Kidney tubule cell (primary cell): ENCODE results near the gene ARAP1.

Source experiments
- DNase-seq: peaks from one replicate; pipeline ENCODE4 v3.0.0-alpha.2; 2018; ENCODE audit warnings: low spot score

ARAP1 gene

DNA sequence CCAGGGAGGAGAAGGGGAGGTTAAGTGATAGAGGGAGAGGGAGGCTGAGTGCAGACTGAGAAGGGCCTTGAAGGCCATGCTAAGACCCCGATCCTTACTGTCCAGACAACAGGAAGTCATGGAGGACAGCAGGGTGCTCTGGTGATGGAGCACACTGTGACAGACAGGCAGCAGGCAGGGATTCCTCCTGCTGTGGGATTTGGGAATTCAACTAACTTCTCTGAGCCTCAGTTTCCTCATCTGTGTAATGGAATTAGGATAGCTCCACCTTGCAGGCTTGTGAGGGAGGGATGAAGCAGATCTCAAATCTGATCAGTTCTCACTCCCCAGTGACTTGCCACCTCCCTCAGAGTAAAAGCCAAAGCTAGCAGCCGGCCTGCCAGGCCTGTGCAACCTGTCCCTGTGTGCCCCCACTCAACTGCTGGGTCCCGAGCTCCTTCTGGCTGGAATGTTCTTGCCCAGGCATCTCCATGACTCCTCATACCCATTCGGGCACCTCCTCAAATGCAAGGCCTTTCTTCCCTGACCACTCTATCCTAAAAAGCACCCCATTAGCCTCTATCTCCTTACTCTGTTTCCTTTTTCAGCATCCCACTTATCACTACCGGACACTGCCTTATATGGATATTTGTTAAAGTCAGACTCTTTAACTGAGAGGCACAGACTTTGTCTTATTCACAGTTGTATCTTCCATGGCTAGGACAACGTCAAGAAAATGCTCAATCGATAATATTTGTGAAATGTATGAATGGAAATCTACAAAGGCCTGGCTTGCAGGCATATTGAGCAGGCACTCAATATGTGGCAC is 9.5 kb downstream of the ARAP1 start:
- no peak for DNase-seq

DNA sequence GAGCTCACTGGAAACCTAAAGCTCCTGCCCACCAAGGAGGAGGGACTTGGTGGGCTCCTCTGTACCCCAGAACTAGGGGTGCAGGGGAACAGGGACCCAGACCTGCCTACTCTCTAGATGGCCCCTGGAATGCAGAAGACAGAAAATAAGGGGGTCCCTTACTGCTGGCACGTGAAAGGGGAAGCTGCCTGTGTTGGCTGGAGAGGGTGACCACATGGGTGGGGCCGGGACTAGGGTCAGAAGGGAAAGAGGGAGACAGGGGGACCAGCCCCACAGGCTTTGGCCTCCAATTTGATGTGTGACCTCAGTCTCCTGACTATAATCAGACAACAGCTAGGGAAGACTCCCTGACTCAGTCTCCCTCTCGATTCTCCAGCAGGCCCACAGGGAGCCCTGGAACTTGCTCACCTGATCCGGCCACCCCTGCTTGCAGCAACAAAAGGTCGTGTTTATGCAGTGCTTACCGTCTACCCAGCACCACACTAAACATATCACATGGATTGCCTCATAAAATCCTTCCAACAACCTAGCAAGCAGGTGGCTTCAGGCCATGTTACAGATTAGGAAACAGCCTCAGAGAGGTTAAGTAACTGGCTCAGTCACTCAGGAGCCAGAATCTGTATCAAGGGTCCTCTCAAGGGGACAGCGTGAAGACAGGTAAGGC is 10.2 kb downstream of the ARAP1 start:
- DNase-seq, result no peak

DNA sequence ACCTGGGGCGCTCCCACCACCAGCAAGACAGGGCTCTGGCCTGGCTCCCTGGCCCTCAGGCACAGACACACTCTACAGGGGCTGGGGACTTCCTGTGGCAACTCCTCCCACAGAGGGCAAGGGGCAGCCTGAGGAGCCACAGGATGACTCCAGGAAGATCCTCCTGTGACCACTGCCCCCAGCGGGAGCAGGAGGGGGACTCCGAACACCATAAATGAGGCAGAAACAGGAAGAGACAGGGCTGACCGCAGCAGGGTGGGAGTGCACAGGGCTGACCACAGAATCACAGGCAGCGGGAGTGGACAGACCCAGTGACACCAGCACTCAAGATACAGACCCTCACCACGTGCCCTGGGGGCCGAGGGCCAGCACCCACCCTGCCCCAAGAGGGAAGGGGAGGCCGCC is 10.8 kb downstream of the ARAP1 start:
- peak; percentile 44 for DNase-seq

DNA sequence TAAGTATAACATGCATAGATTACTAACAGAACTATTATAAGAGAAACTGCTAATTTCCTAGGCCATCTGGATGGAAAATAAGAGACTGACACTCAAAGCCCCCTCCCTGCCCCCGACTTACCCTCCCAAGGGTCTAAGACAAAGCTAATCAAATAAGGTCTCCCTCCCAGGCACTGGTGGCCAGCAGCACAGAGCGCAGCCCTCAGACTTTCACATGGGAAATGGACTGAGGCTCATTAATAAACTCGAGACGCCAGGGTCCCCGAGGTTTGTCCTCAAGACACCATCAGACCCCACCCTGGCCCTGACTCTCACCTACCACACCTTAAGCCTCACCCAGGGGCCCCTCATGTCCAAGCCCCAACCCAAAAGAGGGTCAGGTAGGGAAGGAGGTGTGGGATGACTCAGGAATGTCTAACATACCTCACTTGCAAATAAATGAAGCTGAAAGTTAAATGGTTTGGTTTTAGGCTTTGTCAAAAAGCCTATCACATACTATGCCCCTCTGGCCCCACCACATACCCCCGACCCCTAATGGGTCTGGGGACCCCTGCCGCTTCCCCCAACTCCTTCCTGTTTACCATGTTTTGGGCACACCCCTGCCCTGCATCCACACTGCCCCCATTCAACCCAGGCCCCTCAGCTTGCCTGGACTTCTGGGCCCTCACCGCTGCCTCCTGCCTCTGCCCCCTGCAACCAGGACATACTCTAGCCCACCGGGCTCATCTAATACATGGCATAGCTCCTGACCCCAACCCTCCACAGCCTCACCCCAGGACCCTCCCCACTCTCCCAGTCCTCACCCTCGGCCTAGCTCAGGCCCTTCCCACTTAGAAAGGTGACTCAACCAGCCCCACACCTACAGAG is 11.4 kb downstream of the ARAP1 start:
- no peak for DNase-seq

DNA sequence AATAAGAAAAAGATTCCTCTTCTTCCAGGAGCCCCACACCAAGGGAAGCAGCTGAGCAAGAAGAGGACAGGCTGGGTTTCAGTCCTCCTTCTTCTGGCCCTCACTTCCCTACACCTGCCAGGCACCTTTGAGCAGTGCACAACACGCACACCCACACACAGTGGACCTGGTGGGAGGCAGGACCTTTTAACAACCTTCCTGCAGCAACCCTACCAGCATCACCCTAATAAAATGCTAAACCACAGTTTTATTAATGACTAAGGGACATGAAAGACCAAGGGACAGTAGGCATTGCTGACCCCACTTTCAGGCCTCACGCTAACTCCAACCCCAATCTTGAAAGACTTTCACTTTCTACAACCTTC is 12.2 kb downstream of the ARAP1 start:
- DNase-seq, result no peak

DNA sequence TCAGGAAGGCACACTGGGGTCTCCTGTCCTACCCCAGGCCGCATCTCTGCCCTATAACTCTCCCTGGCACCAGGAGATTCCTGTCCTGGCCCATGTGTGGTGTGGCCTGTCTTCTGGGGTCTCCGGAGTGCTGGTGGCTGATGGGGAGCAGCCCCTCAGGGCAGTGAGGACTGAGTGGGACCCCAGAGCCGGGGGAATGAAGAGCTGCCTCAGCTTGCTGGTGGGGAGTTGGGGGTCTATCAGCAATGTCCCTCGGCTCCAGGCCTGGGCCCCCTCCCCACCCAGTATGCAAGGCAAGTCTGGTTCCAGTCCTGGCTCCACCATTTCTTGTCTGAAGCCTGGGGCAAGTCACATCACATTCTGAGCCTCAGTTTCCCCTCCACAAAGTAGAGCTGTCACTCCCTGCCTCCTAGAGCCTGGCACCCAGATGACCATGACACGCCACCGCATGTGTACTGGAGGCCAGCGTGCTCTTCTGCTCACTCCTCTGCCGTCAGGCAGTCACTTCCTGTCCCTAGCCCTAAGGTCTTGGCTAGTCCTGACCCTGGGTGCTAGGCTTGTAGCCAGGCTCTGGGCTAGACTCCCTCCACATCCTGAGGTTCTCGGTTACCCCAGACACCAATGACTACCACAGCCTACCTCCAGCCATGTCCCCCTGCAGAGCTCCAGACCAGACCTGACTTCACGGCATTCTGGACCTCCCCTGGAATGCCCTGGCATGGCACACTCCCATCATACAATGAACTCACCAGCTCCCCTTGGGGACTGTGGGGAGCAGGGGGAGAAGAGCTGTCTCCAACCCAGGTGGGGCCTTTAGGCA is 12.8 kb downstream of the ARAP1 start:
- DNase-seq, result no peak

DNA sequence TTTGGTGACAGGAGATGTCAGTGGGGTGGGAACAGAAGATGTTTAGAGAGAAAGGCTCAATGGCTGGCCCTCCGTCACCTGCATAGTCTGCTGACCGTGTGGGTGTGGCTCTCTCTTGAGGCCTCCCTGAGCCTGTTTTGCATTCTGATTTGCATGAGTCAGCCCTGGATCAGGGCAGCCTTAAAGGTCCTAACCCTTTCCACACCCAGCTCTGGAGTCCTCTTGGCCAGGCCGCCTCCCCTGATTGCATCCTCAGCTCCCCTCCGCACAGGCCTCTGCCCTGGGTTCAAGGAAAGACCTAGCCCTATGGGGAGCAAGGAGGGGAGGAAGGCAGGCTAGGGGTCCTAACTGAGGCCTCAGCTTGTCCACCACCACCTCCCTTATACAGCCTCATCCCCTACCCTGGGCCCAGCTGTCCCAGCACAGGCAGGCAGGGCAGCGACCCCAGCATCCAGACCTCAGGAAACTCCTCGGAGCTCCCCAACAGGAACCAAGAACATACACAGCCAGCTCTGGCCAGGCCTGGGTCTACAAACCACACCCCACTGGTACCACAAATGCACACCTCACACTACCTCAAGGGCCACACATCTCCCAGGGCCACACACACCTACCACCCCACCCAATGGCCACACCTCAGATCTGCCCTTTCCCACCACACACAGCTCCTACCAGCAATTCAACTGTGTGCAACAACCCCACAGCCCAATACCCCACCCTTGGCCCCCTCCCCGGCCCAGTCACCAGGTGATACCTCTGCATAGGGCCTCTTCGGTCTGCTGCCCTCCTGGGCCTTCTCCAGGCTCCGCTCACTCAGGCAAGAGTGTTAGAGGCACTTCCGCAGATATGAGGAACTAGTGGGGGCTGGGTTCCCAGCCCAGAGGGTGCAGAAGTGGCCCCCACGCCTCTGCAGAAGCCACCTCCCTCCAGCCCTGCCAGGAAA is 13.7 kb downstream of the ARAP1 start:
- peak; percentile 40 for DNase-seq

DNA sequence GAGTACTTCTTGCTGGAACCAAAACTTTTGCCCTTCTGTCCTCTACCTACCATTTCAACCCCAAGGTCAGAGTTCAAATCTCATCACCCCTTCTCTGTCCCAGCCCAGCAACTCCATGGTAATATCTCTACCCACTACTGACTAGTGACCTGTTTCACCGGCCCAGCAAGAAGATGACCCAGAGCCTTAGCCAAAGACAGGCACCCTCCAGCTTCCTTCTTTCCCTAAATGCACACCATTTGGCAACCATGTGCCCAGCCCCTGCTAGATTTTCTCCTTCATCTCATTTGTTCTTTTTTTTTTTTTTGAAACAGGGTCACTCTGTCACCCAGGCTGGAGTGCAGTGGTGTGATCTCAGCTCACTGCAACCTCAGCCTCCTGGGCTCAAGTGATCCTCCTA is 14.9 kb downstream of the ARAP1 start:
- no peak for DNase-seq

DNA sequence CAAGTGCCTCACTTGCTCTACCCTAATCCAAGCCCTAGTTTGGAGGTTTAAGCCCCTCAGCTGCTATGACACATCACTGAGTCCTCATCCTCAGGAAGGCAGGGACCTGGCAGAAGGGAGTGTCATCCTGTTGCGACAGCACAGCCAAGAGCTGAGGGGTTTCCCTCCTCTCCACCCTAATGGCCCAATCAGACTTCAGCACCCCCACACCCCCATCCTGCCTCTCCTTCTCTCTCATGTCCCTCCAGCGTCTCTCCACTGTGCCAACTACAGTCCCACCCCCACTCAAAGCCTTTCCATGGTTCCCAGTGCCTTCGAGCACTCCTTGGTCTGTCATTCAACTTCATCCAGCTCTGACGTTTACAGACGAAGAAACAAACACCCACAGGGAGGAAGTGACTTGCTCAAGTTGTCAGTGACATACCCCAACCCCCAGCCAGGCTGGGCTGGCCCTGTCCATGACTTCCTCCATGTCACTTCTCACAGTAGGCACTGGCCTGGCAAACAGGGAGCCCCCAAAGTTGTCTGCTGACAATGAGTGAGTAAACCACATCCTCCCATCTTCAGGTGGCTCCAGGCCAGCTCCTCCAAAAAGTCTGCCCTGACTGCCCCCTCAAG is 15.6 kb downstream of the ARAP1 start:
- DNase-seq, result peak; percentile 64

DNA sequence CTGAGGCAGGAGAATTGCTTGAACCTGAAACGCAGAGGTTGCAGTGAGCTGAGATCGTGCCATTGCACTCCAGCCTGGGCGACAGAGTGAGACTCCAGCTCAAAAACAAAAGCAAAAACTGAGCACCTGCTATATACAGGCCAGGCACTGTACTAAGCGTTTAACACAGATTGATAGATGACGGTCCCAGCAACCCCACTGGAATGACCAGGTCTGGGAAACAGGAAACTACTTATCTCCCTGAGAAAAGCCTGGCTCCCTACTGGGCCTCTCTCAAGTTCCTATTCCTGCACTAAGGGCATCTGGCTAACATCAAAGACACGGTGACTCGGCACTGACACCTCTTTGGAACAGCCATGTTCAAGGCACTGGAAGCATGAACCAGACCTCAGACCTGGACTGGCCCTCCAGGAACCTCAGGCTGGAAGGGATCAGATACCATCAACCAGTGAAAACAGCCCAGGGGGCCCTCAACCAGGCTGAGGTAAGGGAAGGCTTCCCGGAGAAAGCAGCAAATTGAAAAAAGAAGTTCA is 16.6 kb downstream of the ARAP1 start:
- DNase-seq, result peak; percentile 51

DNA sequence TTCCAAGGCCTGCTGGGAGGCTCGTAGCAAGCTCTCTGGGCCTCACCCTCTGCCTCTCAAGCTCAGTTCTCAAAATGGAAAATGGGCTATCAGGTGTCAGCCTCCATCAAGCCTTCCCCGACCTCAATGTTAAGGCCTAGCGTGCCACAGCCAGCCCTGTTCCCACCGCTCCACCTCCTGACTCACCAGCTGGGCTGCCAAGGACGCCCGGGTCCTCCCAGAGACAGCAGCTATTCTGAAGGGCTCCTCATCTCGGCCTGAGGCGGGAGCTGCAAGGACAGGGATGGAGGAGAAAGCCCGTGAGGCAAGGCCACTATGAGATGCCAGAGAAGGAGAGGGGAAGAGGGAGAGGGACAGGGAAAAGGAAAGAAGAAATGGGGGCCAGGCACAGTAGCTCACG is 19.9 kb downstream of the ARAP1 start:
- DNase-seq, result no peak

DNA sequence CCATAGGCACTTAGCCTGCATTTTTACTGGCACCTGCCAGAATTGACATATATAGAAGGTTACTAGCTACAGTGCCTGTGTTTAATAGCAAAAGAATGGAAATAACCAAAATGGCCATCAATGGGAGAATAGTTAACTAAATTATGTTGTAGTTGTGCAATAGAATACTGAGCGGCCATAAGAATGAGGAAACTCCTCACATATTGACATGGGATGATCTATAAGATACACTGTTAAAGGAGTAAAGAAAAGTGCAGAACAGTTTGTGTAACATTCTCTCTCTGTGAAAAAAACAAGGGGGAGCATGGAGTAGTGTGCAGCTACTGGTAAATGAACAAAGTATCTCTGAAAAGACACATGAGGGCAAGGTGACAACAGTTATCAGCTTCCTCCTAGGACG is 21.5 kb downstream of the ARAP1 start:
- no peak for DNase-seq

DNA sequence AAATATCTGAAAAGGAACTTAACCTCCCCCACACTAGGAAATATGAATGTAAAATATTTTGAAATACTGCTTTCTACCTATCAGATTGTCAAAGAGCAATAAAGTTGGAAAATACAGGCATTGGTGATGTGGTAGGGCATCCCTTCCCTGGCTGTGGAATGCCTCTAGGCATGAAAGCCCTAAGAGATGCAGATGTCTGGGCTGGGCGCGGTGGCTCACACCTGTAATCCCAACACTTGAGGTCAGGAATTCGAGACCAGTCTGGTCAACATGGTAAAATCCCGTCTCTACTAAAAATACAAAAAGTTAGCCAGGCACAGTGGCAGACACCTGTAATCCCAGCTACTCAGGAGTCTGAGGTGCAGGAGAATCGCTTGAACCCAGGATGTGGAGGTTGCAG is 22.0 kb downstream of the ARAP1 start:
- no peak for DNase-seq

DNA sequence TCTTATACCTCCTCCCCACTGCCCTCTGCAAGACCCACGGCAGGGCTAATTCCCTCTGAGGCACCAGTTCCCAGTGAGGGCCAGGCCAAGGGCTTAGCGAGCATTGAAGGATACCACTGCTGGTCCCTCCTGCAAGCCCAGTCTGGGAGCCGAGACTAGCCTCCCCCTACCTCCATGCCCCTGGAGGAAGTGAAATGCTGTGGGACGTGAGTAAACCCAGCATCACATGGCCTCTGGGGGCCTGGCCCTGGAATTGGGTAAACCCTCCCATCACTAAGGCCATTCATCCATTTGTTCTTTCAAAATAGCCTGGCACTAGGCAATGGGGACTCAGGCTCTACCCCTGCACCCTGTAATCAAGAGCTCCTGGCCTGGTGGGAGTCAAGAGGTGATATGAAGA is 24.7 kb downstream of the ARAP1 start:
- DNase-seq, result no peak

DNA sequence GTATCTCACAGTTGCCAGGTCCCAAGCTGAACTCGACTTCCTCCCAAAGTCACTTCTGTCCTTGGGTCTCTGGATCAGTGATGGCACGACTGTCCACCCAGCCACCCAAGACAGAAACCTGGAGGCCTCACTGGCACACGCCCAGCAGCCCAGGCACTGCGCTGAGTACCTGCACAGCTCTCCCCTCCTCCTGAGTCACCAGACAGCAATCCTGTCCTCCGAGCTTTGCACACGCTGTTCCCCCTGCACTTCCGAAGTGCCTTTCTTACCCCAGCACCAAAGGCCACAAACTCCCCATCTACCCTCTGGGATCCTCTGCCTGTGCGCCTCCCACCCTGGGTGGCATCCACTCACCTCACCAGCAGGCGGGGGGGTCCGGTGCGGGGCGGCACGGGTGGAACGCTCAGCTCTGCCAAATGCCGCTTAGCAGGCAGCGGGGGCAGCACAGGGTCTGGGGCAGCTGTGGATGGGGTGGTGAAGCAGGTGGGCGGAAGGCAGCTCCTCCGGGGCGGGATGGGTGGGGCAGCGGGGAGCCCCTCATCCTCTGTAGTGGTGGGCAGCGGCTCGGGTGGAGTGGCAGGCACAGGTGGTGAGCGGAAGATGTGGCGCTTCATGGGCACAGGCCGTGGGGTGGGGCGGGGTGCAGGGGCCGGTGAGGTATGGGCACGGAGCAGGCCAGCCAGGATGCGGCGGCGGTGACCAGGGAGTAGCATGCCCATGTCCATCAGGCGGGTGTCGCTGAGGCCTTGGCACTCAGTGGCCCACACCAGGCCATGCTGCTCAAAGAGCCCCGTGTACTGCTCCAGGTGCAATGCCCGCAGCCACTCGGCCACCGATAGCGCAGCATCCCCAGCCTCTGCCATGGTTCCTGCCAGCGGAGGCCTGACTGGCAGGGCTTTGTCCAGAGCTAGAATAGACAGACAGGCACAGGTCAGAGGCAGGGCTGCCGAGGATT is 25.7 kb downstream of the ARAP1 start:
- DNase-seq, result no peak

DNA sequence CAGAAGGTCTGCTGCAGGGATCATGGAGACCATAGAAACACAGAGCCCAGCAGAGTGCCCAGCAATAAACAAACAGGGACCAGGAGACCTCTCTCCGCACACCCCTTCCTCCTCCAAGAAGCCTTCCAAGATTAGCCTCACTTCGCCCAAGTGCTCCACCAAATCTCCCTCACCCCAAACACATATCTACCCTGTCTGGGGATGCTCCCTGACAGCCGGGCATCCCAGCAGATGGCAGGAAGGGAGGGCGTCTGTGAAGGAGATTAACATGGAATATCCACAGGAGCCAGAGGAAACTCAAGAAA is 26.5 kb downstream of the ARAP1 start:
- DNase-seq, result no peak

DNA sequence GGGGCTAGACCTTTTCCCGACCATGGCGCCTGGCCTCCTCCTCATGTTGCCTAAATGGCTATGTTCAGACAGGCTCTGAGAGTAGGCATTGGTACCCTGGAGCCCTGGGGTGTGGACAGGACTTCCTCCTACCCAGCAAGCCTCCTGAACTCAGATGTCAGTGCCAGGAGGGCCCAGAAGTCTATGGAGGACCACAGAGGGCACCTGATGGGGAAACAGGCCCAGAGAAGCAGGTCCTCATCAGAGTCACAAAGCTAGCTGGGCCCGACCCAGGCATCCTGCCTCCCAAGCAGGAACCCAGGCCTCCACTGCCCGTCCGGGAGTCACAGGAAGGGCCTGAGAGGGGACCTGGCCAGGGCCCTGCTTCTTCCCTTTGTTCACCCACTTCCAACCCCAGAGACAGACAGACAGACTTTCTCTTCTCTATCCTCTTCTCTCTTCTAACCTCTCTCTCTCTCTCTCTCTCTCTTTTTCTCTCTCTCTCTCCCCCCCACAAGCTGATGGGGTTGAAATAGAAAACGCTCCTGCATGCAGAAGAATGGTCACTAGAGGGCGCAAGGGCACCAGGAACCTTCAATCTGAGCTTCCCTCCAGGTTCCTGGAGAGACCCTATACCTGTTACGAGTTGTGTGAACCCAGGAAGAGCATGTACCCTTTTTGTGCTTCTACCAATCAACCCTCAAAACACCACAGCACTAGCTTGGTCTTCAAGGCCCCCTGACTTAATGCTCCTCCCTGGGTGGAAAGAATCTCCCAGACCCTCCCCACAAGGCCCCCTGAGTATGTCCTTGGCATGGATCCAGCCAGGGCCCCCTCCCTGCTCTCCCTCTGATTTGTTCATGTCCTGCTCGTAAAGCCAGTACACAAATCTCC is 27.1 kb downstream of the ARAP1 start:
- DNase-seq, result peak; percentile 84

DNA sequence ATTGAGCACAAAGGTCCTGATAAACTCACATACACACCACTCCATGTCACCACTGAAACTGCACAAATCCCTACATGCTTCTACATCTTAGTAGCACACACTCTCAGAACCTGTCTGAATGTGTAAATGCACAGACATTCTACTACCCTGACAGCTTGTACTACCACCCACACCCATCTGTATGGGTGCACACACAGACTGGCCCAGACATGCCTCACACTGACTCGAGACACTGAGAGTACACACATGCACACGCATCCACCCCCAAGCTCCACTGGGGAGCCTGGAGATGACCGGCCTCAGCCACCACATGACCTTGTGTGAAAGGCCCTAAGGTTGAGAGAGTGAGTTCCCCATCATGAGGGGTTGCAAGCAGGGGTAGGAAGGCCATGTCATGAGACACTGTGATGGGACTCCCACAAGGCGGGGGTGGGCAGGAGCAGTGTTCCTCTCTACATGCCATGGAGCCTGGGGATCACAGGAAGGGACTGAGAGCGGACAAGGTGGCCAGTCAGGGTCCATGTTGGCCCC is 28.1 kb downstream of the ARAP1 start:
- no peak for DNase-seq
